H1 (cell line): ENCODE results near the gene PFKM. TPM values are rescaled to one million over a fixed set of nuclear protein-coding genes. Genes with fewer than 3 reads are reported as not detected.

ENCODE experiments used
- CTCF ChIA-PET: fragments of 300-600 bp; sonication (Branson Sonifier 250); formaldehyde crosslinking; loops from one replicate; lab custom pipeline; 2021; ENCODE audit not compliant: partially characterized antibody; lab: Charles Lee
- POLR2A ChIA-PET: fragments of 300-600 bp; sonication (Branson Sonifier 250); formaldehyde crosslinking; loops from one replicate; lab custom pipeline; 2021; ENCODE audit warnings: inconsistent platforms; ENCODE audit not compliant: partially characterized antibody; lab: Charles Lee
- DNase-seq, 2 experiments: peaks; one replicate each; pipeline versions ENCODE4 v3.0.0 to v3.0.0-alpha.2; 2010 to 2022; ENCODE audit warnings: low spot score in 2 of 2, low read depth in 1 of 2, mixed read lengths in 1 of 2
- FAIRE-seq: peaks from 2 replicates; lab custom pipeline; 2011; peaks lifted over from hg19 to GRCh38; lab: Jason Lieb, UNC
- H2AFZ ChIP-seq: 2 replicates; pipeline ENCODE4 v1.8.1; 2012; ENCODE audit warnings: low read length, inconsistent platforms
- H2AK5ac ChIP-seq: 2 replicates; pipeline ENCODE4 v1.6.1; 2013; ENCODE audit warnings: low read depth, low read length
- H2BK120ac ChIP-seq: replicated peaks from 2 replicates; pipeline ENCODE3; 2013; ENCODE audit warnings: low read depth, low read length, inconsistent platforms
- H2BK12ac ChIP-seq: 2 replicates; pipeline ENCODE4 v1.6.1; 2013; ENCODE audit warnings: low read depth, low read length
- H2BK15ac ChIP-seq: 2 replicates; pipeline ENCODE4 v1.6.1; 2013; ENCODE audit warnings: low read length
- H2BK20ac ChIP-seq: 2 replicates; pipeline ENCODE4 v1.6.1; 2013; ENCODE audit warnings: low read length
- H2BK5ac ChIP-seq: 2 replicates; pipeline ENCODE4 v1.6.1; 2013; ENCODE audit warnings: low read depth, low read length
- H3K14ac ChIP-seq: 2 replicates; pipeline ENCODE4 v1.6.1; 2013; ENCODE audit warnings: inconsistent platforms; ENCODE audit not compliant: insufficient read length
- H3K18ac ChIP-seq: 2 replicates; pipeline ENCODE4 v1.6.1; 2013; ENCODE audit warnings: low read length; ENCODE audit errors: extremely low read depth
- H3K23ac ChIP-seq: 2 replicates; pipeline ENCODE4 v1.6.1; 2013; ENCODE audit warnings: inconsistent platforms; ENCODE audit not compliant: insufficient read length
- H3K23me2 ChIP-seq: 2 replicates; pipeline ENCODE4 v1.6.1; 2013; ENCODE audit warnings: low read depth, low read length
- H3K27ac ChIP-seq: 2 replicates; pipeline ENCODE4 v1.6.1; 2011; ENCODE audit warnings: low read depth, low read length, inconsistent platforms
- H3K27me3 ChIP-seq, 4 experiments: replicated peaks in 1 of 4; 1 replicate in 1 of 4; 2 replicates in 3 of 4; pipeline versions ENCODE4 v1.6.1 to v1.8.1; 2011 to 2013; ENCODE audit warnings: low read length in 3 of 4, mild to moderate bottlenecking in 3 of 4, inconsistent platforms in 2 of 4, mixed read lengths in 2 of 4, moderate library complexity in 1 of 4; ENCODE audit not compliant: control insufficient read depth in 3 of 4, insufficient read depth in 3 of 4; ENCODE audit errors: extremely low read depth in 1 of 4
- H3K36me3 ChIP-seq, 4 experiments: 2 replicates each; pipeline versions ENCODE4 v1.6.1 to v1.8.1; 2011 to 2013; ENCODE audit warnings: mild to moderate bottlenecking in 4 of 4, low read length in 3 of 4, moderate library complexity in 2 of 4, control low read depth in 1 of 4, inconsistent platforms in 1 of 4; ENCODE audit not compliant: insufficient read depth in 4 of 4, control insufficient read depth in 2 of 4
- H3K4ac ChIP-seq: replicated peaks from 2 replicates; pipeline ENCODE3; 2013; ENCODE audit warnings: low read length, low read depth, mixed read lengths, inconsistent platforms; ENCODE audit not compliant: insufficient read length
- H3K4me1 ChIP-seq, 4 experiments: replicated peaks in 1 of 4; 1 replicate in 1 of 4; 2 replicates in 3 of 4; pipeline versions ENCODE4 v1.6.1 to v1.8.1; 2011 to 2013; ENCODE audit warnings: low read length in 3 of 4, inconsistent platforms in 2 of 4, mixed read lengths in 1 of 4; ENCODE audit not compliant: insufficient read depth in 4 of 4, control insufficient read depth in 3 of 4
- H3K4me2 ChIP-seq, 2 experiments: 2 replicates each; pipeline versions ENCODE4 v1.6.1 to v1.8.1; 2011 to 2013; ENCODE audit warnings: low read depth in 2 of 2, low read length in 2 of 2, control low read depth in 1 of 2, inconsistent platforms in 1 of 2, mild to moderate bottlenecking in 1 of 2; ENCODE audit not compliant: insufficient read depth in 1 of 2
- H3K4me3 ChIP-seq, 4 experiments: fragments of 200-600, 300-600 bp in 1 of 4; sonication (generic), shearing (Covaris generic), sonication (Bioruptor Twin) in 1 of 4; 2 replicates each; pipeline versions ENCODE4 v1.5.1 to v1.8.1; 2011 to 2016; ENCODE audit warnings: low read length in 4 of 4, low read depth in 3 of 4, control low read depth in 2 of 4, inconsistent platforms in 2 of 4, mild to moderate bottlenecking in 2 of 4, mixed read lengths in 1 of 4, moderate library complexity in 1 of 4; ENCODE audit not compliant: insufficient read depth in 2 of 4; ENCODE audit errors: extremely low read depth in 1 of 4
- H3K56ac ChIP-seq: replicated peaks from 2 replicates; pipeline ENCODE3; 2013; ENCODE audit warnings: low read depth, mild to moderate bottlenecking, mixed read lengths, low read length, inconsistent platforms; ENCODE audit not compliant: insufficient read length
- H3K79me1 ChIP-seq: 2 replicates; pipeline ENCODE4 v1.6.1; 2013; ENCODE audit warnings: low read depth, low read length, control low read depth
- H3K79me2 ChIP-seq, 2 experiments: 2 replicates each; pipeline versions ENCODE4 v1.6.1 to v1.8.1; 2012 to 2013; ENCODE audit warnings: low read length in 2 of 2, mild to moderate bottlenecking in 2 of 2, inconsistent platforms in 1 of 2; ENCODE audit not compliant: insufficient read depth in 2 of 2, control insufficient read depth in 1 of 2
- H3K9ac ChIP-seq, 4 experiments: replicated peaks in 1 of 4; 1 replicate in 1 of 4; 2 replicates in 3 of 4; pipeline versions ENCODE4 v1.6.1 to v1.8.1; 2011 to 2013; ENCODE audit warnings: low read depth in 3 of 4, low read length in 3 of 4, control low read depth in 2 of 4, mild to moderate bottlenecking in 2 of 4, moderate library complexity in 2 of 4, inconsistent platforms in 1 of 4; ENCODE audit errors: extremely low read depth in 1 of 4
- H3K9me3 ChIP-seq, 2 experiments: 2 replicates each; pipeline versions ENCODE4 v1.6.1 to v1.8.1; 2012 to 2013; ENCODE audit warnings: mild to moderate bottlenecking in 2 of 2, moderate library complexity in 2 of 2, control low read depth in 1 of 2, inconsistent platforms in 1 of 2, low read depth in 1 of 2, low read length in 1 of 2, mixed read lengths in 1 of 2; ENCODE audit not compliant: insufficient read depth in 2 of 2
- H4K20me1 ChIP-seq, 2 experiments: replicated peaks in 1 of 2; 2 replicates each; pipeline versions ENCODE3 to v1.8.1; 2011 to 2013; ENCODE audit warnings: inconsistent platforms in 2 of 2, low read length in 2 of 2, mild to moderate bottlenecking in 1 of 2; ENCODE audit not compliant: insufficient read depth in 2 of 2, control insufficient read depth in 1 of 2
- H4K5ac ChIP-seq: 2 replicates; pipeline ENCODE4 v1.6.1; 2013; ENCODE audit warnings: low read length, low read depth, mixed read lengths, inconsistent platforms; ENCODE audit not compliant: insufficient read length
- H4K8ac ChIP-seq: 2 replicates; pipeline ENCODE4 v1.8.0; 2013; ENCODE audit warnings: mild to moderate bottlenecking, moderate library complexity, low read length, inconsistent platforms; ENCODE audit not compliant: insufficient read depth; ENCODE audit errors: extremely low read depth
- H4K91ac ChIP-seq: replicated peaks from 2 replicates; pipeline ENCODE3; 2013; ENCODE audit warnings: low read length, mixed read lengths, inconsistent platforms; ENCODE audit not compliant: insufficient read length
- ATF3 ChIP-seq: IDR thresholded peaks from 2 replicates; pipeline ENCODE4 v1.6.1; 2011; ENCODE audit warnings: low read depth, mild to moderate bottlenecking, low read length; ENCODE audit not compliant: insufficient read depth
- CBX5 ChIP-seq: fragments of 300-800, 300-1000 bp; sonication (generic); IDR thresholded peaks from 2 replicates; pipeline ENCODE4 v1.7.1; 2016; ENCODE audit warnings: antibody characterized with exemption, low read length, low read depth
- CTBP2 ChIP-seq: IDR thresholded peaks from 2 replicates; pipeline ENCODE4 v1.7.0; 2011; ENCODE audit warnings: borderline replicate concordance, mild to moderate bottlenecking, moderate library complexity, mixed read lengths, low read length; ENCODE audit not compliant: insufficient read depth, insufficient read length
- E2F6 ChIP-seq: IDR thresholded peaks from 2 replicates; pipeline ENCODE4 v1.6.1; 2012; ENCODE audit warnings: inconsistent platforms
- MAFK ChIP-seq: IDR thresholded peaks from 2 replicates; pipeline ENCODE4 v1.6.1; 2012; ENCODE audit warnings: low read depth, mild to moderate bottlenecking, improper control_type of control experiment, low read length
- NANOG ChIP-seq: IDR thresholded peaks from 2 replicates; pipeline ENCODE4 v1.6.1; 2011; ENCODE audit warnings: low read length, low read depth, mild to moderate bottlenecking, inconsistent platforms; ENCODE audit not compliant: insufficient read depth, poor library complexity, severe bottlenecking
- RAD21 ChIP-seq, 2 experiments: IDR thresholded peaks in 1 of 2; conservative IDR thresholded peaks in 1 of 2; 2 replicates each; pipeline ENCODE4 v1.6.1; 2011; ENCODE audit warnings: low read depth in 2 of 2, low read length in 2 of 2, improper control_type of control experiment in 1 of 2, inconsistent platforms in 1 of 2, mild to moderate bottlenecking in 1 of 2, moderate library complexity in 1 of 2
- RBBP5 ChIP-seq: IDR thresholded peaks from 2 replicates; pipeline ENCODE4 v1.7.1; 2012; ENCODE audit warnings: low read depth, mild to moderate bottlenecking, inconsistent platforms, low read length, moderate library complexity, borderline replicate concordance
- SAP30 ChIP-seq: fragments of 300-600 bp; sonication (generic); IDR thresholded peaks from 2 replicates; pipeline ENCODE4 v1.7.1; 2012; ENCODE audit warnings: low read length, moderate library complexity, mild to moderate bottlenecking, inconsistent platforms; ENCODE audit not compliant: insufficient read depth, insufficient replicate concordance
- SIX5 ChIP-seq: IDR thresholded peaks from 2 replicates; pipeline ENCODE4 v1.6.1; 2011; ENCODE audit warnings: mild to moderate bottlenecking, low read depth, low read length
- SP1 ChIP-seq: IDR thresholded peaks from 2 replicates; pipeline ENCODE4 v1.6.1; 2011; ENCODE audit warnings: low read depth, low read length
- TCF12 ChIP-seq: IDR thresholded peaks from 2 replicates; pipeline ENCODE4 v1.6.1; 2011; ENCODE audit warnings: low read depth, mild to moderate bottlenecking, low read length
- WGBS, 2 experiments: shearing (Covaris generic) in 1 of 2; methylation state at CpG; one replicate each; pipeline versions ENCODE4 v1.1.6 to v1.1.7; 2013 to 2015; ENCODE audit warnings: low lambda C conversion rate in 2 of 2, mixed read lengths in 2 of 2, inconsistent platforms in 1 of 2, low coverage in 1 of 2, missing lambda C conversion rate in 1 of 2; ENCODE audit not compliant: insufficient replicate concordance in 2 of 2, insufficient coverage in 1 of 2, insufficient read length in 1 of 2; ENCODE audit errors: extremely low coverage in 1 of 2, missing lambda C conversion rate in 1 of 2; 5-methylcytosine and 5-hydroxymethylcytosine counted together
- polyA plus RNA-seq, 7 experiments: library from polyadenylated mRNA; depleted of rRNA in 3 of 7; stranded (reverse) in 5 of 7; unstranded in 2 of 7; fragments of >200 nt in 5 of 7; fragments of 200-250 nt in 2 of 7; gene quantifications; 1 replicate in 5 of 7; 2 replicates in 1 of 7; 4 replicates in 1 of 7; pipeline versions ENCODE4 v1.2.1 to v1.2.3, GENCODE V29; 2011 to 2013; ENCODE audit warnings: missing spikeins in 2 of 7, mixed read lengths in 2 of 7
- total RNA-seq: library from RNA; stranded (reverse); fragmentation: NEBNext Ultra II Directional; extraction: Animal tissue kit (Norgen Biotek cat#: 25700); gene quantifications from 2 replicates; pipeline ENCODE4 v1.2.1, GENCODE V29; 2021

Gene PFKM
- total and polyA plus RNA-seq, 2 of the 8 experiments (the other 6 are each of a cell fraction or from before 2014, with no cell fraction given): 62.6 to 106 TPM

- POLR2A ChIA-PET: interaction anchor here (1.1 to 1.7 kb wide), 2 partner anchors 9 to 13 kb away, joined by 3 to 4 read pairs; partner anchors contain the start of gene SENP1
- Histone ChIP-seq H2BK15ac (no peak overlapping the region), H3K56ac (no peak overlapping the region), H3K14ac (no peak overlapping the region), H4K5ac (no peak overlapping the region), H3K9me3 (no peaks in the 10 kb centered on the region), H3K4me3 (no peak overlapping the region), H2BK12ac (no peak overlapping the region), H3K4me1 (no peaks in the 10 kb centered on the region), H3K36me3 (peaks cover 0 to 20% (median 10%) of the 10 kb centered on the region in 4 experiments), H3K27me3 (no peaks in the 10 kb centered on the region), H2AFZ (no peak overlapping the region), H2BK120ac (no peak overlapping the region), H3K4ac (no peak overlapping the region), H3K9ac (no peak overlapping the region), H3K79me2 (no peaks in the 10 kb centered on the region), H3K27ac (no peak overlapping the region), H2AK5ac (no peak overlapping the region), H2BK20ac (no peak overlapping the region), H3K23ac (no peak overlapping the region), H3K4me2 (no peak overlapping the region), H2BK5ac (no peak overlapping the region), H3K18ac (no peak overlapping the region), H4K8ac (no peak overlapping the region), H4K20me1 (peaks cover 0 to 2% of the 10 kb centered on the region in 2 experiments), H4K91ac (no peak overlapping the region), H3K23me2 (no peaks in the 10 kb centered on the region), H3K79me1 (no peaks in the 10 kb centered on the region)
- FAIRE-seq: no peak
- DNase-seq: no peak
- WGBS, 2 experiments: 100% methylated on average over 1 of the region's 1 CpG; no CpG with 5 or more reads in 1 of the 2 experiments
- CTCF ChIA-PET: interaction anchor here (1.3 to 1.4 kb wide), 2 partner anchors 9 to 11 kb away, joined by 3 to 4 read pairs; no protein-coding TSS in a partner anchor
- TF ChIP-seq SP1 (no peak), CTBP2 (no peak), SAP30 (no peak), RBBP5 (no peak), CBX5 (no peak), SIX5 (no peak), NANOG (no peak), E2F6 (no peak), MAFK (no peak), TCF12 (no peak), ATF3 (no peak), RAD21 (IDR thresholded peaks at IDR 0.05 in 1 of 2, conservative IDR thresholded peaks at IDR 0.05 in 1 of 2; ENCODE audit: low read depth in 2 of 2, low read length in 2 of 2) (no peak)
These were observed 26.6 kb upstream of the PFKM start for GRCh38 chr12:48092611-48093010.
